Endothelial cell of umbilical vein (primary cell): ENCODE results near the gene GIMAP2. TPM values are rescaled to one million over a fixed set of nuclear protein-coding genes. Genes with fewer than 3 reads are reported as not detected.

Experiments
- BruUV-seq: library from RNA; stranded (reverse); fragments of 400-500 nt; replicated peaks from 2 replicates; lab custom pipeline; 2021; lab: Mats Ljungman, UMichigan
- CTCF ChIA-PET: fragments of 300-600, 350-600 bp; sonication (Branson Sonifier 250); formaldehyde crosslinking; loops from one replicate; lab custom pipeline; 2021; ENCODE audit warnings: antibody characterized with exemption, inconsistent platforms; lab: Charles Lee
- POLR2A ChIA-PET: fragments of 300-600, 350-600 bp; sonication (Branson Sonifier 250); formaldehyde crosslinking; loops from one replicate; lab custom pipeline; 2021; ENCODE audit warnings: antibody characterized with exemption, inconsistent platforms; lab: Charles Lee
- DNase-seq: peaks from one replicate; pipeline ENCODE4 v3.0.0-alpha.2; 2011; ENCODE audit warnings: low read depth, low spot score
- FAIRE-seq: peaks from 2 replicates; lab custom pipeline; 2011; peaks lifted over from hg19 to GRCh38; lab: Jason Lieb, UNC
- H2AFZ ChIP-seq: 2 replicates; pipeline ENCODE4 v1.6.0; 2012; ENCODE audit warnings: low read depth, low read length, control low read depth, inconsistent platforms
- H3K27ac ChIP-seq: 2 replicates; pipeline ENCODE4 v1.5.1; 2011; ENCODE audit warnings: low read depth, mild to moderate bottlenecking, control low read depth, low read length, moderate library complexity; ENCODE audit not compliant: insufficient read depth
- H3K27me3 ChIP-seq, 2 experiments: 2 replicates each; pipeline versions ENCODE4 v1.6.0 to v1.6.1; 2011; ENCODE audit warnings: low read length in 2 of 2, mixed read lengths in 1 of 2; ENCODE audit not compliant: control insufficient read depth in 2 of 2, insufficient read depth in 2 of 2
- H3K36me3 ChIP-seq, 2 experiments: 2 replicates in 1 of 2; 3 replicates in 1 of 2; pipeline ENCODE4 v1.5.1; 2011; ENCODE audit warnings: low read length in 2 of 2, mild to moderate bottlenecking in 1 of 2, moderate library complexity in 1 of 2; ENCODE audit not compliant: control insufficient read depth in 2 of 2, insufficient read depth in 2 of 2; ENCODE audit errors: extremely low read depth in 1 of 2
- H3K4me1 ChIP-seq: 3 replicates; pipeline ENCODE4 v1.5.1; 2011; ENCODE audit warnings: mild to moderate bottlenecking, low read length; ENCODE audit not compliant: control insufficient read depth, insufficient read depth; ENCODE audit errors: extremely low read depth
- H3K4me2 ChIP-seq: 2 replicates; pipeline ENCODE4 v1.6.1; 2011; ENCODE audit warnings: low read length, control low read depth, mixed read lengths; ENCODE audit not compliant: insufficient read depth
- H3K4me3 ChIP-seq, 3 experiments: fragments of 200-600 bp in 1 of 3; sonication (generic), shearing (Covaris generic) in 1 of 3; replicated peaks in 1 of 3; 2 replicates each; pipeline ENCODE4 v1.5.1; 2011 to 2016; ENCODE audit warnings: control low read depth in 3 of 3, low read length in 3 of 3, mild to moderate bottlenecking in 2 of 3, inconsistent platforms in 1 of 3, low read depth in 1 of 3, moderate library complexity in 1 of 3; ENCODE audit not compliant: insufficient read depth in 1 of 3
- H3K79me2 ChIP-seq: 2 replicates; pipeline ENCODE4 v1.6.0; 2012; ENCODE audit warnings: low read length, inconsistent platforms; ENCODE audit not compliant: control insufficient read depth, insufficient read depth
- H3K9ac ChIP-seq: replicated peaks from 2 replicates; pipeline ENCODE3; 2011; ENCODE audit warnings: low read length, control low read depth; ENCODE audit not compliant: insufficient read depth; ENCODE audit errors: extremely low read depth
- H3K9me1 ChIP-seq: replicated peaks from 3 replicates; pipeline ENCODE4 v1.6.0; 2011; ENCODE audit warnings: mild to moderate bottlenecking, low read length; ENCODE audit not compliant: control insufficient read depth, insufficient read depth; ENCODE audit errors: extremely low read depth
- H3K9me3 ChIP-seq: replicated peaks from 2 replicates; pipeline ENCODE4 v1.5.1; 2012; ENCODE audit warnings: low read length, inconsistent platforms; ENCODE audit not compliant: control insufficient read depth, insufficient read depth
- H4K20me1 ChIP-seq: replicated peaks from 2 replicates; pipeline ENCODE3; 2011; ENCODE audit warnings: mild to moderate bottlenecking, low read length; ENCODE audit not compliant: control insufficient read depth, insufficient read depth; ENCODE audit errors: extremely low read depth
- EZH2 ChIP-seq: IDR thresholded peaks from 2 replicates; pipeline ENCODE4 v1.6.1; 2012; ENCODE audit warnings: borderline replicate concordance, low read depth, mild to moderate bottlenecking, moderate library complexity, low read length, inconsistent platforms; ENCODE audit not compliant: severe bottlenecking
- FOS ChIP-seq: IDR thresholded peaks from 2 replicates; pipeline ENCODE4 v1.6.1; 2011; ENCODE audit warnings: mild to moderate bottlenecking, low read length, moderate library complexity, borderline replicate concordance; ENCODE audit not compliant: insufficient read depth
- GATA2 ChIP-seq: IDR thresholded peaks from 2 replicates; pipeline ENCODE4 v1.7.0; 2011; ENCODE audit warnings: low read depth, mild to moderate bottlenecking, moderate library complexity, mixed read lengths, low read length; ENCODE audit not compliant: insufficient read length, insufficient read depth
- JUN ChIP-seq: IDR thresholded peaks from 2 replicates; pipeline ENCODE4 v1.6.1; 2011; ENCODE audit warnings: borderline replicate concordance, low read depth; ENCODE audit not compliant: insufficient read length, insufficient read depth
- MYC ChIP-seq: IDR thresholded peaks from one replicate; pipeline ENCODE4 v1.6.1; 2011; ENCODE audit warnings: mild to moderate bottlenecking, low read depth, low read length
- POLR2A ChIP-seq: IDR thresholded peaks from 2 replicates; pipeline ENCODE4 v1.6.1; 2012; ENCODE audit warnings: low read depth, mild to moderate bottlenecking, control low read depth, low read length
- POLR2AphosphoS5 ChIP-seq: IDR thresholded peaks from 2 replicates; pipeline ENCODE4 v1.6.1; 2012; ENCODE audit warnings: low read depth, mild to moderate bottlenecking, control low read depth, low read length, moderate library complexity; ENCODE audit not compliant: insufficient read depth
- dilution Hi-C: fragments of 300-500 bp; cut with MboI; formaldehyde crosslinking; loops from one replicate; pipeline ENCODE4 v1.15.0; 2019; ENCODE audit warnings: low sequenced_read_pairs; ENCODE audit not compliant: extremely low pct_ligation_motif_present
- intact Hi-C: fragments of 100-400 bp; cut with micrococcal nuclease; formaldehyde crosslinking; loops from one replicate; pipeline ENCODE4 v1.10.0; 2022
- polyA plus RNA-seq, 4 experiments: library from polyadenylated mRNA; depleted of rRNA in 3 of 4; stranded (reverse) in 3 of 4; unstranded in 1 of 4; fragments of >200 nt; gene quantifications; 2 replicates each; pipeline versions ENCODE4 v1.2.1 to v1.2.3, GENCODE V29; 2011 to 2012; ENCODE audit warnings: missing spikeins in 1 of 4
- total RNA-seq: library from RNA; stranded (reverse); gene quantifications from 2 replicates; pipeline ENCODE4 v1.2.3, GENCODE V29; 2021
- TF ChIP-seq, protein P1 (sequence below), 2 donors: IDR thresholded peaks; 1 replicate in 1 of 2; 2 replicates in 1 of 2; pipeline ENCODE4 v1.5.1; 2011; ENCODE audit warnings: low read length in 2 of 2, mild to moderate bottlenecking in 2 of 2, moderate library complexity in 2 of 2, control low read depth in 1 of 2, inconsistent platforms in 1 of 2, low read depth in 1 of 2; ENCODE audit not compliant: insufficient read depth in 1 of 2; ENCODE audit errors: extremely low read depth in 1 of 2
- TF ChIP-seq, protein P2 (sequence below): IDR thresholded peaks from 2 replicates; pipeline ENCODE4 v1.6.1; 2011; ENCODE audit not compliant: insufficient read depth, insufficient read length

The GIMAP2 gene
- total and polyA plus RNA-seq, 2 donors (not counting 3 experiments of a cell fraction or from before 2014, with no cell fraction given): 21.3 to 27.9 TPM

GRCh38 chr7:150686030-150686631, 625 bp downstream of the GIMAP2 start:
- Histone ChIP-seq H3K79me2 (peaks cover 4% of the 10 kb centered on the region), H3K27me3 (no peaks in the 10 kb centered on the region), H3K36me3 (peaks cover 0 to 12% of the 10 kb centered on the region in 2 experiments), H4K20me1 (no peaks in the 10 kb centered on the region), H3K4me1 (peaks cover 15% of the 10 kb centered on the region), H3K4me3 (peak overlapping the region; percentile 22 to 93 (median 90)), H3K9me3 (no peaks in the 10 kb centered on the region), H3K9ac (peak overlapping the region; percentile 87), H3K27ac (peak overlapping the region; percentile 83), H3K9me1 (no peaks in the 10 kb centered on the region), H2AFZ (peak overlapping the region; percentile 61), H3K4me2 (peak overlapping the region; percentile 100)
- dilution Hi-C loops: no loop called here
- CTCF ChIA-PET: interaction anchor here (0.6 to 2.0 kb wide), 9 partner anchors 9 to 237 kb away, joined by 3 to 12 read pairs (median 3); partner anchors contain the start of gene GIMAP1
- TF ChIP-seq, protein P1, sequence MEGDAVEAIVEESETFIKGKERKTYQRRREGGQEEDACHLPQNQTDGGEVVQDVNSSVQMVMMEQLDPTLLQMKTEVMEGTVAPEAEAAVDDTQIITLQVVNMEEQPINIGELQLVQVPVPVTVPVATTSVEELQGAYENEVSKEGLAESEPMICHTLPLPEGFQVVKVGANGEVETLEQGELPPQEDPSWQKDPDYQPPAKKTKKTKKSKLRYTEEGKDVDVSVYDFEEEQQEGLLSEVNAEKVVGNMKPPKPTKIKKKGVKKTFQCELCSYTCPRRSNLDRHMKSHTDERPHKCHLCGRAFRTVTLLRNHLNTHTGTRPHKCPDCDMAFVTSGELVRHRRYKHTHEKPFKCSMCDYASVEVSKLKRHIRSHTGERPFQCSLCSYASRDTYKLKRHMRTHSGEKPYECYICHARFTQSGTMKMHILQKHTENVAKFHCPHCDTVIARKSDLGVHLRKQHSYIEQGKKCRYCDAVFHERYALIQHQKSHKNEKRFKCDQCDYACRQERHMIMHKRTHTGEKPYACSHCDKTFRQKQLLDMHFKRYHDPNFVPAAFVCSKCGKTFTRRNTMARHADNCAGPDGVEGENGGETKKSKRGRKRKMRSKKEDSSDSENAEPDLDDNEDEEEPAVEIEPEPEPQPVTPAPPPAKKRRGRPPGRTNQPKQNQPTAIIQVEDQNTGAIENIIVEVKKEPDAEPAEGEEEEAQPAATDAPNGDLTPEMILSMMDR (IDR thresholded peaks at IDR 0.05; ENCODE audit: extremely low read depth in 1 of 2, insufficient read depth in 1 of 2, low read depth in 1 of 2, low read length in 2 of 2): no peak
- TF ChIP-seq JUN (no peak), POLR2A (no peak), POLR2AphosphoS5 (no peak), FOS (no peak), GATA2 (no peak), MYC (no peak), EZH2 (no peak)
- TF ChIP-seq, protein P2, sequence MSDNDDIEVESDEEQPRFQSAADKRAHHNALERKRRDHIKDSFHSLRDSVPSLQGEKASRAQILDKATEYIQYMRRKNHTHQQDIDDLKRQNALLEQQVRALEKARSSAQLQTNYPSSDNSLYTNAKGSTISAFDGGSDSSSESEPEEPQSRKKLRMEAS: no peak
- DNase-seq (peak; percentile 63), FAIRE-seq (no peak)
- no TSS peak for BruUV-seq
- intact Hi-C loops: loop anchor here (5.0 kb wide), 2 partner anchors 169 to 219 kb away; no protein-coding TSS in a partner anchor
- POLR2A ChIA-PET: interaction anchor here (1.4 kb wide), 2 partner anchors 99 to 235 kb away, joined by 3 to 4 read pairs; no protein-coding TSS in a partner anchor
